ENCODE results near the gene TBPL1.

DNA sequence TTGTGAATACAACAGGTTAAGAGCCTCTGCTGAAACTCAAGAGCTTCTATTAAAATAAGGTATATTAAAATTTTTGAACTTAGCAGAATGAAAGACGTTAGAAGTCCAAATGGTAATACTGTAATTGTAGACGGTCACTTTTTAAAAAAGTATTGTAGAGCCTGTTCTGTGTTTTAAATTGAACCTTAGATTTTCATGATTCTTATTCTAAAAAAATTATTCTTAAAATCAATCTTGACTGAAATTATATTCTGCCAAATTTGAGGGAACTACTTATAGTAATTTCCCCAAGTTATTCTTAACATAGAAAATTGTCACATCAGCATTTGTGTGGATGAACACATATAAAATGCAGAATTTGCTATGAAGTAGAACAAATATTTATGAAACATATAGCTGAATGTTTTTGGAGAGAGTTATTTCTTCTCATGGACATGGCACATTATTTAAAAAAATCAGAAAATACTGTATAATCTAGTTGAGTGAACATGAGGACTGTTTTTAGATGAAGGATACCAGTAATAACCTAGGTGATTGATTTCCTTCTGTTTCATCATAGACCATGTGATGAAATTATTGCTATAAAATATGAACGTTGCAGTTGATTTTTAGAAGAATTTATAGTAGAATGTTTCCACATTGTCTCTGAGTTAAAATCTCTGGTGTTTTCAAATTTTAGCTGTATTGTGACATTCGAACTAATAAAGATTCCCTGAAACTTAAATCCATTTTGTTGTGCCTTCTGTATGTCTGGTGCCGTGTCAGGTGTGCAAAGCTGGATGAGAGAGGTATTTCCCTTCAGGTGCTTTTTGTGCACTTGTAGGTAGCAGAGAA is 2.8 kb downstream of the TBPL1 start:
- TF ChIP-seq EZH2 (IDR thresholded peaks at IDR 0.05) (no peak), FOXP2 (optimal IDR thresholded peaks at IDR 0.05; ENCODE audit: control extremely low read depth, extremely low read length, insufficient read depth) (no peak), POLR2AphosphoS5 (IDR thresholded peaks at IDR 0.05; ENCODE audit: borderline replicate concordance, low read depth, low read length) (no peak)
